Hematopoietic multipotent progenitor cell treated with erythropoietin and hydrocortisone succinate and interleukin-3 and kit ligand, for 15 days (in vitro differentiated cells): Measurements from ENCODE around the gene EMSY.

Experiments
- DNase-seq: peaks from one replicate; pipeline ENCODE4 v3.0.0-alpha.2; 2015; ENCODE audit warnings: low spot score

The EMSY gene

DNA sequence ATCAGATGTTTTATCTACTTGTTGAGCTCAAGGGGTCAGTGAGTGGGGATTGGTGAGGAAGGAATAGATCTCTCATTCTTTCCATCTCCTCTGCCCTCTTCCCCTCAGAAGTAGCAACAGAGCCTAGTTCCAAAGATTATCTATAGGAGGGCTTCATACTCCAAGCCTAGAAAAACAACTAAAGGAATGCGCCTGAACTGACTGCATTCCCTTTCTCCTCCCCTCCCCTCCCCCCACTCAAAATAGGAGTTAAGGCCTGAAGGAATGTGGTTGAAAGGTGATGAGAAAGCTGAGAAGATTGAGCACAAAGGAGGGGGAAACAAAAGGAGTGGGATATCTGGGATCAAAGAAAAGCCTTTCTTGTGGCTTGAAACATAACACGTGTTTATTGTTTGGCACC lies 10.5 kb downstream of the EMSY start:
- DNase-seq: no peak

DNA sequence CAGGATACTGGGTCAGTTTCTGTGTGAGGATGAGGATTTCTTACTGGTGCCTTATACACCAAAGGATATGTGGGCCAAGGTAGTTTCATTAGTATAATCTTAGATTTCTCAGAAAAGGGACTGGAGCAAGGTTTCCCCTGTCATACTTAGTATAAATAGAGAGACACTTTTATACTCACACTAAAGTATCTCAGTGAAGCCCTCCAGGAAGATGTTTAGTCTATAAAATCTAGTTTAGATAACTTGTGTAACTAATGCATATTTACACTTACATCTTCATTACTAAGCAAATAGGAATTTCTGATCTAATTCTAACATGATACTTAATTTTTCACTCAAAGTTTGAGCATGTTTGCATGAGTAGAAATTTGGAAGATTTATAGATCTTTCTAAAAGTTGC lies 11.1 kb downstream of the EMSY start:
- no peak for DNase-seq

DNA sequence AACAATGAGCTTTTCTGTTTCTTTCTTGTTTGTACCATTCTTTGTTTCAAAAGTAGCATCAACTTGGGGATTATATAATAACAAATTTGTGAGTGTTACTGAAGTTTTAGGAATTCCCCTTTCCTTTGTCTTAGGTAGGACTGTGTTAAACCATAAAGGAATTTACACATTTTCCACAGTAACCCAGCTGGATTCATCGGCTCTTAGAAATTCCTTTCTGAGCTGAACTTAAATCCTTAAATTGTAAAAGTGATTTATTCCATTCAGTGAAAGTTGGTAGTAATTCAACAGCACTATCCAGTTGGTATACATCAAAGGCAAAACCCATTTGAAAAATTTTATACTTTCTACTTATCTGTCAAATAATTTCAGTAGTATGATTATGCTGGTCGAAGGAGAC lies 11.8 kb downstream of the EMSY start:
- no peak for DNase-seq

DNA sequence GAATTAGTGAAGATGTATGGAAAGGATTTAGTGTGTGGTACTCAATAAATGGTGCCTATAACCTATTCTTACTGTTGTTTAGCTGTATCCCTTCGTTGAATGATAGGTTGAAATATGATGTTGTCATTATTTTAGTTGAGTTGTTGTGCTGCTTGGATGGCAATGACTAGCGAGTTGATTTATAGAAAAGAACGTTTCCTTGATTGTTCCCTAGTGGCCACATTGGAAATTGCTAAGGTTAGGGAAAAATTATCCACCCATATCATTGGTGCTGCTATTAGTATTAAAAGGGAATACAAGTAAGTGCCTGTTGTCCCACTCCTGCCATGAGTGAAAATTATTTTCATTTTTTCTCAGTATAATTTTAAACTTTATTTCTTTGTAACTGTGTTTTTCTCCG lies 14.5 kb downstream of the EMSY start:
- no peak for DNase-seq

DNA sequence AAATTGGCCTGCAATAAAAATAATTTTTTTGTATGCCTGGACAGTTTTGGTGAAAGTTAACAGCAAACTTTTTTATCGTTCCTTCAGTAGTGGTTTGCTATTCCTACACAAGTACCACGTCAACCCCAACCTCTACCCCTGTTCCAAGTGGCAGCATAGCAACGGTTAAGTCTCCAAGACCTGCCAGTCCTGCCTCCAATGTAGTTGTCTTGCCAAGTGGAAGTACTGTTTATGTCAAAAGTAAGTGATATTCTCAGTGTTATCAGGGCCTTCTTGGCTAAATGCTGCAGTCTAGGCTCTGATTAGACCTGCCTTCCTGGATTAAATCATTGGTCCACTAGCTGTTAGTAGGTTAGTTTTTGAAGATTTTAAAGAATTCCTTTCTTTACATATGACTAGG lies 15.0 kb downstream of the EMSY start:
- no peak for DNase-seq

DNA sequence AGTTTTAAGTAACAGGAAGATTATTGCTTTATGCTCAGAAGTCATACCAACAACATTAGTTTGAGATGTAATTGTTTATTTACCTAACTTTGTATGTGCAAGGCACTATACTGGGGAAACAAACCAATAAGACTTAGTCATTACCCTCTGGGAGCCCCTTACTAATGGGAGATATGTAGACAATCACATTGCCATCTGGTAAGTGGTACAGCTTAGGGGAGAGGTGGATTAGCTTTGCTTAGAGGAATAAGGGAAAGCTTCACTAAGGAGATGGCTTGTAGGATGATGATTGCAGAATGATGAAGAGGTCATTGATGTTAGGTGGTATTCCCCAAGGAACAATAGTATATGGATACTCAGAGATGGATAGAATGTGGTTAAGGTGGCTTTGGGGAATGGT lies 17.5 kb downstream of the EMSY start:
- no peak for DNase-seq

DNA sequence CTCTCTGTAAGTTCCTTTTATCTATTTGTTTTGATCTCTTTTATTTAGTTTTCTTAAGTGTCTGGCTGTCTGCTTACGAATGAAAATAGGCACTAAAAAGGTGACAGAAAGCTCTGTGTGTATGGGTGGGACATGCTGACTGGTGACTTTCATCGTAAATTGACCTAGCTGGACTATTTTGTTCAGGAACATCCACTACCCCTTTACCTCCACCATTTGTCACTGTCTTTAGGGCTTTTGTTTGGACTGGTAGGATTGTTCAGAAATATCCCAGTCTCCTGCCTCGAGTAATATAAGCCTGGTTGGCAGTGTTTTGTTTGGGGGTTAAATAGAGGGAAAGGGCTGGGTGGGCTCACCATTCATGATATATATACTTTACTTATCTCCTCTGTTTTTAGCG lies 20.9 kb downstream of the EMSY start:
- DNase-seq: no peak

DNA sequence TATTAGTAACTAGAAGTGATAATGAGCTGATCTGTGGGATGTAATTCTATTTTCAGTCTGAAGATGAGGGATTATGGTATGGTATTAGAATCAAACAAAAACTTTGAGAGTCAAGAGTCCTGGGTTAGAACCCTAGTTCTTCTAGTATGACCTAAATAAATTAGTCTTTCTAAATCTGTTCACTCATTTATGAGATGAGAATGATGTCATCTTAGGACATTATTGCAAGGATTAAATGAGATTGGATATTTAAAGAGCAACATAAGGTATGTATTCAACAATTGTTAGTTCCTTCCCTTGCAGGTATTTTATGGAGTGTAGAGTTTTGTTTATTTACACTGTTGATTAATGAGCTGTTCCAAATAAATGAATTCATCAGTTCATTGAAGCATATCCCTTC lies 21.8 kb downstream of the EMSY start:
- DNase-seq: no peak

DNA sequence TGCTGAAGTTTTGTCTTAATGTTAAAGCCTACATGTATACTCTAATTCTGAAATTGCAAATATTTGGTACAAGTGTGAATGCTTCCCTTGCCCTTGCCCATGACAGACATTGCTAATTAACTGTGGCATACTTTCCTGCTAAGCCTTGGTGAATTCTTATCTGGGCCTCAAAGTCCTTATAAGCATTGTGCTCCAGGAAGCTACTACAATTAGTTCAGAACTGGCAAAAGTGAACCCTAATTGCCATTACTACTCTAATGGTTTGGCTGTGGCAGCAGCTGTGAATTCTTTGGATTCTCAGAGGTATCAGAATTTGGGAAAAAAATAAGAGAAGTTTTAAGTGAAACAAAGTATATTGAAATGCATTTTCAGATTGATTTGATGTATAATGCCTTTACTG lies 24.3 kb downstream of the EMSY start:
- no peak for DNase-seq

DNA sequence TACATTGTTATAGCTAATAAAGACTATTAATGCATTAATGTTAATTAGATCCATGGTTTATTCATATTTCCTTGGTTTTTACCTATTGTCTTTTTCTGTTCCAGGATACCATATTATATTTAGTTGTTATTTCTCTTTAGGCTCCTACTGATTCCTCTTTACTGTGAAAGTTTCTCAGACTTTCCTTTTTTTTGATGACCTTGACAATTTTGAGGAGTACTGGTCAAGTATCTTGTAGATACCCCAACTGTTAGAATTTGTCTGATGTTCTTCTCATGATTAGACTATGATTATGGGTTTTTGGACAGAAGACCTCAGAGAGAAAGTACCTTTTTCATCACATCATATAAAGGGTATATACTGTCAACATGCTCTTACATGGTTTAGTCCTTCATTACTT lies 26.6 kb downstream of the EMSY start:
- DNase-seq: no peak

DNA sequence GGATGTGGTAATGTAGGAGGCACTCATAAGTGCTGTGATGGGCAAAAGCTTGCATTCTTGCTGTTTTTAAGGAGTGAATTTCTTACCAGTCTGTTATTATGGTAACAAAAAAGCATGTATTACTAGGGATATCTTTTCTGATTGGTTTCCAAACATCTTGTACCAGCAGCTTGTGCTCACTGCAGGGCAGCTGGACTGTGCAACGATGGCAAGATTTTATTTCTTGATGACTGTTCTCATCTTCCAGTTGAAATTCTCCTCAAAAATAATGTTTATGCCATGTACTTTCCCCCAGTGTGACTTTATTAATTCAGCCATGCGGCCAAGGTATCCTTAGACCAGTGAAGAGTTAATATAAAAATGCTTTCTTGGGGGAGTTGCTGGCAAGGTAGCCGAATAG lies 35.4 kb downstream of the EMSY start:
- DNase-seq: no peak

DNA sequence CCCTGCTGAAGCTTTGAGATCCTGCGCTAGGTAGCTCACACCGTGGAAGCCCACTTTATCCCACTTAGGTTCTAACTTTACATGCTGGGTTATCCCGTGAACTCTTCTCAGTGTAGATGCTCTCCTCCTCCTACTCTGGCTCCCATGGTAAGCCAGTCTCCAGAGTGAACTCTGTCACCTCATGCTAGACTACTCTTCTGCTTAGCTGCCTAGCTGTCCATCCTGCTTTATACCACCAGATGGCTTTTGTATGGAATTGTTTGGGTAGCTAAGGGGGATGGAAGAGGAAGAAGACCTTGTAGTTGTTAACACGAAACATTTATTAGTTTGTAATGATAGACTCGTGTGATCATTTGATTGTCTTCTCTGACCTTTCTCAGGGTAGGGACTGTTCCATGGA lies 46.8 kb downstream of the EMSY start:
- no peak for DNase-seq

DNA sequence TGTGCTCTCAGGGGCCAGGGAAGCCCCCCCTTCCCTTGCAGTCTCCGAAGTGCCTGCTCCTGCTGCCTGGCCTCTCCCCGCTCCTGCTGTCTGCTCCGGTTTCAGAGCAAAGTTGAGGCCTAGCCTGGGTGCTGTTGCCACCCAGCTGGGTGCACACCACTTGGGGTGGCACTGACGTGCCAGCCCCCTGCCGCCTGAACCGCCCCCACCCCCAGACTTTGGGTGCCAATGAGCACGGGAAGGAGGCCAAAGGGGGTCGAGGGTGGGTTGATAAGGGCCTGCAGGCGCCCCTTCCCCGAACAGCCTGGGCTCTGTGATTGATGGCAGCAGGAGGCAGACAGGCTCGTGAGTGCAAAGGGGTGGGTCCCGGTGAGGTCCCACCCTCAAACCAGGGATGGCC lies 48.2 kb downstream of the EMSY start:
- DNase-seq: no peak

DNA sequence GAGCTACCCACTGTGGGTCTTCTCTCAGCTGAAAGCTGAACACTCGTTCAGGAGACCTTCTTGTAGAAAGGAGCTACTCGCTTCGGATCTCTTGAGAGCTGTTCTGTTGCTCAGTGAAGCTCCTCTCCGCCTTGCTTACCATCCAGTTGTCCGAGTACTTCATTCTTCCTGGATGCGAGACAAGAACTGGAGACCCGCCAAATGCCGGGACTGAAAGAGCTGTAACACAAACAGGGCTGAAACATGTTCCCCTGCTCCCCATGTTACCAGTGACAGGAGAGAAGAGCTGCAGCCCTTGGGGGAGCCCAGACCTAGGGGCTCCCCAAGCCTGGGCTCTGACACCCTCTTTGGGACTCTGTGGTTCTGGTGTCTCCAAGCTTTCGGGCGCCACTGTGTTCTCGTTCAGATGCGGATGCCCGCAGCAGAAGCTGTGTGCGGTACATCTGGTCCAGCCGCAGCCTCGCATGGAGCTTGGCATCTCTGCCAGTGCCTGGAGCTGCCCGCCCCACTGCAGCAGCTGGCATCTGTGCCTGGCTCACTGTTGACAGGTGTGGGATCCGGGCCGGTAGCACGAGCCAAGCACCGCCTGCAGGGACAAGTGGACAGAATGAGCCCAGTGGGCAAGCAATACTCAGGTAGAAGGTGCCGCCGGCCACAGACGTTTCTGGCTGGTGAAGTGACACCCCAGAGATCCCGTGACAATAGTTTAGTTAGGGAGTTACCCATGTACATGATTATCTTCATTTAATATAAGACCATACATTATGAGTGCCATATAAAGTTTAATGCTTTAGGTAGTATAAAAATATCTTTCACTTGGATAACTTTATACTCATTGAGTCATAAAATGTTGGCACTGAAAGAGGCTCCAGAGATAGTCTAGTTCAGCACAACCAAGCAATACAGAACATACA lies 49.1 kb downstream of the EMSY start:
- DNase-seq: no peak

DNA sequence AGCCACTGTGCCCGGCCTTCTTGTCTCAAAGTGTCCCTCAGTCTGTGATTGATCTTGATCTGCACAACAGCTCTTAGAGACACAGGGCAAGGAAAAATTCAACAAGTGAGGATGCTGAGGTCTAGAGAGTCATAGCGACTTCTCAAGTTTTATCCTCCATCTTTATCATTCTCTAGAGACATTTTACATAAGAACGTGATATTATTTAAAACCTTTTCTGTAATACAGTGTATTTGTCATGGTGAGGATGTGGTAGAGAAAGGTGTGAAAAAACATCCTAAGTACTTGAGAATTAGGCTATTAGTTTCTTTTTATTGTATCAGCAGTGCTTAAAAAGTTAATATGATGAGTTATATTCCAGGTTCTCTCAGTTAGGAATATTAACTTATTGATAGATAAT lies 50.2 kb downstream of the EMSY start:
- no peak for DNase-seq

DNA sequence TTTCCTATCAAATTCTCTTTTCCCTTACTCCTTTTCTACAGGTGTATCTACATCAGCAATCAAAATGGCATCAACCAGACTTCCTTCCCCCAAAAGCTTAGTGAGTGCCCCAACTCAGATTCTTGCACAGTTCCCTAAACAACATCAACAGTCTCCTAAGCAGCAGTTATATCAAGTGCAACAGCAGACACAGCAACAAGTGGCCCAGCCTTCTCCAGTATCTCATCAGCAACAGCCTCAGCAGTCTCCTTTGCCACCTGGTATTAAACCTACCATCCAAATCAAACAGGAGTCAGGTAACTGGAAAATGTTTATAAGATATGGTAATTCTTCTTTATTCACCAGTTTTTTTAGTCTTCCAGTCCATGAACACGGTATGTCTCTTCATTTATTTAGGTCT lies 51.4 kb downstream of the EMSY start:
- no peak for DNase-seq

DNA sequence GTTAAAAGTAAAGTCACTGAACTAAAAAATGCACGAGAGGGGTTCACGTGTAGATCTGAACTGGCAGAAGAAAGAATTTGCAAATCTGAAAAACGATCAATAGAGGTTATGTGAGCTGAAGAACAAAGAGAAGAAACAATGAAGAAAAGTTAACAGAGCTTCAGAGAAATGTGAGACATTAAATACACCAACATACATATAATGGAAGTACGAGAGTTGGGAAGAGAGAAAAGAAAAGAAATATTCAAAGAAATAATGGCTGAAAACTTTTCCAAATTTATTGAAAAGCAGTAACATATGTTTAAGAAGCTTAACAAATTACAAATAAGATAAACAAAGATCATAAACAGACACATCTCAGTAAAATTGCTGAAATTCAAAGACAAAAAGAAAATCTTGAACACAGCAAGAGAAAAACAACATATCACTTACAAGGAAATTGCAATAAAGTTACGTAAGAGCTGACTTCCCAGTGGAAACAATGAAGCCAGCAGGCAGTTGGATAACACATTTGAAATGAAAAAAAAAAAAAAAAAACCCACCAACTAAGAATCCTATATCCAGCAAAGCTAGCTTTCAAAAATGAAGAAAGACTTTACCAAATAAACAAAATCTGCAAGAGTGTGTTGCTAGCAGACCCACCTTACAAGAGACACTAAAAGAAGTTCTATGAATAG lies 56.8 kb downstream of the EMSY start:
- DNase-seq: no peak

DNA sequence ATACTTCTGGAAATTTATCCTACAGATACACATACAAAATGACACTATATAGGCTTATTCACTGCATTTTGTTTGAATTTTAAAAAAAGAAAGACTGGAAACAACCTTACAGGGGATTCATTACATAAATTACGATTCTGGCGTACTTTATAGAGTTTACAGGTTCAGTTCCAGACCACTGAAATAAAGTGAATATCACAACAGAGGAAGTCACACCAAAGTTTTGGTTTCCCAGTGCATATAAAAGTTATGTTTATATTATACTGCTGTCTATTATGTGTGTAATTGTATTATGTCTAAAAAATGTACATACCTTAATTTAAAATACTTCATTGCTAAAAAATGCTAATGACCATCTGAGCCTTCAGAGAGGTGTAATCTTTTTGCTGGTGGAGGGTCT lies 62.0 kb downstream of the EMSY start:
- no peak for DNase-seq

DNA sequence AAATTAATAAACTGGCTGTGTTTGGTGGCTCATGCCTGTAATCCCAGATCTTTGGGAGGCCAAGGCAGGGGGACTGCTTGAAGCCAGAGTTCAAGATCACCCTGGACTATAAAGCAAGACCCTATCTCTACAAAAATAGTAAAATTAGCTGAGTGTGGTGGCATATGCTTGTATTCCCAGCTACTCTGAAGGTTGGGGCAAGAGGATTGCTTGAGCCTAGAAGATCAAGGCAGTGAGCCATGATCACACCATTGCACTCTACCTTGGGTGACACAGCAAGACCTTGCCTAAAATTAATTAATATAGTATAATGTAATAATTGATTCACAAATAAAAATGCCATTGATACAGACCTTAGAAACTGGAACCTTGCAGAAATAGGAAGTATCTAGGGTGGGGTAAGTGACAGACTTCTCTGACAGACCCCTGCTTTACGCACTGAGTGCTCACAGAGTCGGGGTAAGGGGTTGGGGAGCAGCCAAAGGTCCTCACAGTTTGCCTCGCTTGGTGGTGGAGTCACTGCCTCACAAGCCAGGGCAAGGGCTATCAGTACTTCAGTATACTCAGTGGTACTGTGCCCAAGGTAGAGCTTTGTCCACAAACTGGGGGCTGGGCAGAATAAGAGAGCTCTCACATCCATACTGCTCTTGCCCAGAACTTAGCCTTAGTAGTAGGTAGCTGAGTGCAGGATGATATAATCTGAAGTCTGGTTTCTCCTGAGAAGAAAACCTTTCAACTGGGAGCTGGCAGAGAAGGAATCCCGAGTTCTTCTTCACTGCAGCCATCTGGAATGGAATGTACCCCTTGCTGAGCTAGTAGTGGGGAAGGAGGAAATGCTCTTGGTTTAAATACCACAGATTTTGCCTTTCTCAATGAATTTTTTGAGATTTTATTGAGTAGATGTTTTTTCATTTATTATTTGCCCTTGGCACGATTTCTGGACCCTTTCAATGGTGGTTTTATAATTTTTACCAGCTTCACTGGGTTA lies 65.5 kb downstream of the EMSY start:
- no peak for DNase-seq

DNA sequence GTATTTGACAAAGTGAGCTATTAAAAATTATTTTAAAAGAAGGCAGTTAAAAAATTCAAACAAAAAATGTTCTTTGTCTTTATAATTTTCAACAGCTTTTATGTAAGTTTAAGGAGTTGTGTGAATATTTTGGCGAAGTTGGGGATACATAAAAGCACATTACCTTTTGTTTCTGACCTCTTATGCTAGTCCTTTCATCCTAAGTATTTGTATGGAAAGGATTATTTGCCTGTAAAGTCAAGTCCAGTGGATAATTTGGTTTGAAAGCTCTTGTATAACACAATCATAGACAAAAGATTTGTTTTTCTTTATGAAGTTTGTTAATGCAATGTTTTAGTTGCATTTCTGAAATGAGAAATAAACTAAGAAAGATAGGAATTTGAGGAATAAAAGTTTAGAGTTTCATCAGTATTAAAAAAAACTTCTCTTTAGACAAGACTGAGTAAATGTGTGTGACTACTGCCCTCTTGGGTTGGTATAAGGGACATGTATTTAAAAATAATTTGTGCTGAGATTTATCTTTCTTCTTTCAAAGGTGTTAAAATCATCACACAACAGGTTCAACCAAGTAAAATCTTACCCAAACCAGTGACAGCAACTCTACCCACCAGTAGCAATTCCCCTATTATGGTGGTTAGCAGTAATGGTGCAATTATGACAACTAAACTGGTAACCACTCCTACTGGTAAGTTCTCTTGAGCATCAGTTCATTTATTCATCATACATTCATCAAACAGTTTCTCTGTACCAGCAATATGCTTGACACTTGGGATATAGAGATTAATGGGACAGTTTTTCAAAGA lies 68.2 kb downstream of the EMSY start:
- DNase-seq: no peak

DNA sequence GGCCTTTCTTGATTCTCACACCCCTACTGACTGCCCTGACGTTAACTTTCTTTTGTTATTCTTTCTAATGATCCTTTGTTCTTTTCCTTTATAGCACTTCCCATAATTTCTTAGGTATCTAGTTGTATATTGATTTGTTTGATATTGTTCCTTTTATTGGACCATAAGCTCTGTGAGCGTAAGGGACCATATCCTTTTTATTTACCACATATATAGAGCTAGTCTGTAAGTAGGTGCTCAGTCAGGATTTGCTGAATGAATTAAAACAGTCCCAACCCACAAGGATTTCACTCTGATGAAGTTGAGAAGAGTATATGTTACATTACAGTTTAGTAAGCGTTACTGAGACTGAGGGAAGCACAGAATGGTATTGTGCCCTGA lies 68.8 kb downstream of the EMSY start:
- no peak for DNase-seq

DNA sequence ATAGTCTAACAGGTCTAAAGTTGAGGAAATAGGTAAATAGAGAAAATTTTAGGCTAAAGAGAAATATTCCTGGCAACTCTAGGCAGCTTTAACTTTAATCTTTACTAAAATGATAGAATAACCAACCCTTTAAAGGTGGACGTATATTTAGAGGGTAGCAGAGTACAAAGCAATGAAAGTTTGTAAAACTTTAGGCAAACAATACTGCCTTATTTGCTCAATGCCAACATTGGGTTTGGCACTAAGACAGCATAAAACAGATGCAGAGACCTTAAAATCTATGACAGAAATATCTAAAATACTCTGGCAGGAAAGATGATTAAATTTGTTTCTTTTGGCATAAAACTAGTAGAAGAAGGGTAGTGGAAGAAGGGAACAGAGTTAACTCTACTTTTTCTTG lies 70.7 kb downstream of the EMSY start:
- DNase-seq: no peak
